RCC 7860 (cell line): Measurements from ENCODE around the gene CWC25.

ENCODE experiments used
- DNase-seq: peaks from one replicate; pipeline ENCODE4 v3.0.0-alpha.2; 2015; ENCODE audit warnings: low spot score
- FAIRE-seq: peaks from 2 replicates; lab custom pipeline; 2012; peaks lifted over from hg19 to GRCh38; lab: Jason Lieb, UNC

CWC25 gene

GRCh38 chr17:38853292-38854219, 28.4 kb upstream of the CWC25 start, which contains the start of gene RPL23:
RPL23 (minus strand) TSS chr17:38853721; CDS start chr17:38853710, 11 bp downstream.
- FAIRE-seq (peak; percentile 86), DNase-seq (peak; percentile 92)

GRCh38 chr17:38852771-38853291, 27.7 kb upstream of the CWC25 start:
- FAIRE-seq (no peak), DNase-seq (no peak)

GRCh38 chr17:38851434-38851833, 26.3 kb upstream of the CWC25 start:
- FAIRE-seq: no peak
- DNase-seq: no peak

GRCh38 chr17:38850374-38850773, 25.3 kb upstream of the CWC25 start:
- FAIRE-seq (no peak), DNase-seq (no peak)

- DNase-seq (no peak), FAIRE-seq (no peak)
Observed at GRCh38 chr17:38848939-38849605, 24.0 kb upstream of the CWC25 start.

GRCh38 chr17:38848557-38848891, 23.4 kb upstream of the CWC25 start:
- no peak for DNase-seq

GRCh38 chr17:38844261-38844757, 19.2 kb upstream of the CWC25 start:
- no peak for FAIRE-seq
- no peak for DNase-seq

More at GRCh38 chr17:38848557-38848891, 23.4 kb upstream of the CWC25 start:
- FAIRE-seq: no peak

GRCh38 chr17:38825762-38826247, 684 bp upstream of the CWC25 start:
- DNase-seq (no peak), FAIRE-seq (no peak)

- FAIRE-seq: no peak
- DNase-seq: peak; percentile 83
Observed at GRCh38 chr17:38815576-38816193, 9.4 kb downstream of the CWC25 start.

GRCh38 chr17:38809828-38810227, 15.3 kb downstream of the CWC25 start:
- FAIRE-seq (no peak), DNase-seq (no peak)

- FAIRE-seq: no peak
Observed at GRCh38 chr17:38800237-38800760, 24.8 kb downstream of the CWC25 start.

GRCh38 chr17:38799501-38800236, 25.5 kb downstream of the CWC25 start, which contains the start of gene PIP4K2B:
PIP4K2B (minus strand) TSS chr17:38799556; CDS start chr17:38799424, 132 bp downstream.
- no peak for FAIRE-seq

More at GRCh38 chr17:38800237-38800760, 24.8 kb downstream of the CWC25 start:
- no peak for DNase-seq

GRCh38 chr17:38798614-38799500, 26.3 kb downstream of the CWC25 start:
- peak; percentile 29 for DNase-seq
- no peak for FAIRE-seq

More at GRCh38 chr17:38799501-38800236, 25.5 kb downstream of the CWC25 start, which contains the start of gene PIP4K2B:
- peak; percentile 91 for DNase-seq

GRCh38 chr17:38797828-38798227, 27.3 kb downstream of the CWC25 start:
- no peak for DNase-seq
- FAIRE-seq: no peak

GRCh38 chr17:38797158-38797490, 28.0 kb downstream of the CWC25 start:
- DNase-seq: no peak
- FAIRE-seq: no peak

- DNase-seq (no peak), FAIRE-seq (no peak)
Observed at GRCh38 chr17:38796451-38797157, 28.5 kb downstream of the CWC25 start.

GRCh38 chr17:38794221-38794620, 30.9 kb downstream of the CWC25 start:
- DNase-seq (no peak), FAIRE-seq (no peak)

GRCh38 chr17:38791162-38791561, 34.0 kb downstream of the CWC25 start:
- FAIRE-seq (no peak), DNase-seq (no peak)
